GM18870 (cell line): ENCODE measurements around the gene FOXD3.
"Not testable (repeated sequence)": the region's sequence is repeated elsewhere in the genome, so short reads cannot be mapped to it uniquely, and the experiment has no call there.

Experiments
- ATAC-seq: cut with Tn5 transposase; IDR thresholded peaks from one replicate; pipeline ENCODE4 v1.9.1; 2021; ENCODE audit warnings: moderate library complexity; ENCODE audit not compliant: unreplicated experiment

The FOXD3 gene

GRCh38 chr1:63356234-63356633 lies 33.9 kb downstream of the FOXD3 start:
- not testable (repeated sequence) for ATAC-seq

GRCh38 chr1:63359561-63359960 lies 37.2 kb downstream of the FOXD3 start:
- no peak for ATAC-seq

GRCh38 chr1:63362073-63362472 lies 39.7 kb downstream of the FOXD3 start:
- ATAC-seq = no peak

GRCh38 chr1:63362578-63362977 lies 40.2 kb downstream of the FOXD3 start:
- no peak for ATAC-seq

- no peak for ATAC-seq
Observed at GRCh38 chr1:63363014-63363413, 40.6 kb downstream of the FOXD3 start.

GRCh38 chr1:63366908-63367214 lies 44.5 kb downstream of the FOXD3 start:
- ATAC-seq = no peak

GRCh38 chr1:63367215-63368103 lies 45.1 kb downstream of the FOXD3 start, which contains the start of gene ALG6:
Gene ALG6, plus strand, starts transcription at chr1:63367627. Its CDS starts 3,351 bp downstream, at chr1:63370978.
- ATAC-seq = peak; percentile 80

GRCh38 chr1:63368131-63368530 lies 45.8 kb downstream of the FOXD3 start:
- no peak for ATAC-seq
